Right lung (tissue), 5 donors: ENCODE results near the gene RANBP17. TPM values are rescaled to one million over a fixed set of nuclear protein-coding genes. Genes with fewer than 3 reads are reported as not detected.

ENCODE experiments used
- DNase-seq, 2 donors: peaks; one replicate each; pipeline ENCODE4 v3.0.0-alpha.2; 2013
- polyA plus RNA-seq, 5 donors: library from polyadenylated mRNA; unstranded; fragments of 120-200 nt; gene quantifications; one replicate each; pipeline versions ENCODE4 v1.2.1 to v1.2.3, GENCODE V29; 2013; ENCODE audit warnings: inconsistent platforms in 1 of 5, low replicate concordance in 1 of 5; ENCODE audit not compliant: insufficient read length in 5 of 5, insufficient read depth in 1 of 5

The RANBP17 gene
- polyA plus RNA-seq, 5 donors = 21.5 to 56.2 (median 39.6) TPM

GRCh38 chr5:171315925-171316257 lies 454.1 kb downstream of the RANBP17 start:
- DNase-seq = no peak

- DNase-seq = no peak
Observed at GRCh38 chr5:171316258-171317121, 454.7 kb downstream of the RANBP17 start.

GRCh38 chr5:171317230-171317629 lies 455.4 kb downstream of the RANBP17 start:
- DNase-seq = no peak

GRCh38 chr5:171318026-171318425 lies 456.2 kb downstream of the RANBP17 start:
- DNase-seq = no peak

DNA sequence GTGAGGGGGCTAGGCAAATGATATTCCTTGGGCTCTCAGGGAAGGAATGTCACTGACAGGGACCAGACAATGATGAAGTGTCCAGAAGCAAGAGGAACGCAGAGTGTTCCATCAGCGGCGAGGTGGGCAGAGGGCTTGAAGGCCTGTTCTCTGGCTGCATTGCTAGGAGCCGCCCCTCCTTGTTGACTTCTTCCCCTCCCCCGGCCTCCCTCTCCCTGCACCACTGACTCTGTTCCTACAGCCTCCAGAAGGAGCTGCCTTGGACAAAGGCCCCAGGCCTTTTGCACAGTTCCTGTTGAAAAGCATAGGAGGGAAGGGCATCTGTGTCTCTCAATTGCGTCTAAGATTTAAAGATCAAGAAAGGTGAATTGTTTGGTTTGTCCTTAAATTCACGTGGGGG lies 459.6 kb downstream of the RANBP17 start:
- DNase-seq = no peak

DNA sequence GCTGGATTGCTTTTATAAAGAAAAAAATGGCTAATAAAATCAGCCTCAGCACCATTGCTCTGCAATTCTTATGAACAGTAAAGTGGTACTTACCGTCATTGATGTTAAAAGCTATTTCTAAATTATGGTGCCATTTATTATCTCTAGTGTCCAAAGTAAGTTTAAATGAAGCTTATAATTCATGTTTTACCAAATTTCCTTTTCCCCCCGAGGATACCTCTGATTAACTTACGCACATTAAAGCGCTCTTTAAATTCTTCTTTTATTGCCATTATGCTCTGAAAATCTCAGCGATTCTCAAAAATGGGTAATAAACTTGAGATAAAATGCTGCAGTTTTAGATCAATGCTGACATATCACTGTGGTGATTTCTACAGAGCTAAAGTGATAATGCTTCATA lies 460.7 kb downstream of the RANBP17 start:
- no peak for DNase-seq

- DNase-seq = no peak
Observed at GRCh38 chr5:171323007-171323406, 461.2 kb downstream of the RANBP17 start.

- no peak for DNase-seq
Observed at GRCh38 chr5:171323806-171324632, 462.2 kb downstream of the RANBP17 start.

DNA sequence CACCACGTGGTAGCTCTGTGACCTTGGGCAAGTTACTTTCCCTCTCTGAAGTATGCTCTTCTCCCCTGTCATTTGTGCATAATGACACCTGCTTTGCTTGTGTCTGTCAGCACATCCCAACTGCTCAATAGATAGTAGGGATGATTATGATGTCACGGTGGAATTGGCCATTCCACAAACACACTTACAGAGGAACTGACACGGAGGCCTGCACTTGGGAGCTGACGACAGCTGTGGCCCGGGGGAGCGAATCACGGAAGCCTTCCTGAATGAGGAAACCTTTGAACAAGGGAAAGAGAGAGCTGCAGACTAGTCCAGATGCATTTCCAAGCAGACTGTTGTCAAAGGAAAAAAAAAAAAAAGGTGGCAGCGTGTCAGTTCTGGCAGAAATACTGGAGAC lies 468.2 kb downstream of the RANBP17 start:
- DNase-seq = no peak

GRCh38 chr5:171335616-171336015 lies 473.8 kb downstream of the RANBP17 start:
- no peak for DNase-seq

DNA sequence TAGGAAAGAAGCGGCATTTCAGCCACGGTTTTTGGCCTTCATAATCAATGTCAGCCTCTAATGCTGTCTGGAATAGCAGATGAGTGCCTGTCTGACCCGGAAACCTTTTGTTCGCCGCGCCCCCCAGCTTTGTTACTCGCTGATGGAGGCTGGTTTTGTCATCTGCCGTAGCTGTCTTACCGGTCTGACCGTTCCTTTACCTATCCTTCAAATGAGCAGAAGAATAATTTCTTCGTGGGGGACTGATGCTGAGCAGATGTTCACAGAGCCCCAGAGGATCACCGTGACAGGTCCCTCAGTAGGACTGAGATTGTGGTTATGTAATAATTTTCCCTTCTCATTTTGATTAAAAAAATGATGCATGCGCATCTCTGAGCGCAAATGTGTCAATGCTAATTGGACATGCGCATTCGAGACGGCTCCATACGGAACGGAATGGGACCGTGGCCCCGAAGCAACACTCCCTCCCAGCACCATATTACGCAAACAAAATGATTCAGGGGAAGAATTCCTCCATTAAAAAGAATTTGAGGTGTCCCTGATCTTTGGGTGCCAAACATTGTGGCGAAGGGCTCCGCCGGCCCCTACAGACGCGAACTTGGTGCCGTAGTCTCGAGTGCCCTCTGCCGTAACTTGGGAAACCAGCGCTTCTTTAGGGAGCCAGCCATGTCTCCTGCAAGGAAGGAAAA lies 474.8 kb downstream of the RANBP17 start:
- DNase-seq = peak in 1 of 2 donors; percentile 56

- DNase-seq = no peak
Observed at GRCh38 chr5:171337210-171337569, 475.4 kb downstream of the RANBP17 start.

DNA sequence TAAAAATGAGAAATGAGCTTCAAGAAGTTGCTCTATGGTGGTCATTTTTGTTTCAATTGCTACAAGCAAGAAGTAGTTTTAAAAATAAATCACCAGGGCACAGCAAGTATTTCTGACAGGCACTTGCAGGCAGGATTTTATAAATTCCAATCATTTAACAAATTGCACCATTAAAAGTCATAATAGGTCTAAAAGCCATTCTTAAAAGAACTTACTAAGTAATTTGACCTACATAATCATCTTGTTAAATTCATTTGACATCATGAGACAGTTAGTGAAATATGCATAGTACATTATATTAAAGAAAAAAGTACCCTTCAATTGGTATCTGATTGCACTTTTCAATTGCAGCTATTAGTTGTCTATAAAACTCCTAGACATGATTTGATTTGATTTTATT lies 478.2 kb downstream of the RANBP17 start:
- no peak for DNase-seq

- no peak for DNase-seq
Observed at GRCh38 chr5:171340491-171340890, 478.7 kb downstream of the RANBP17 start.

GRCh38 chr5:171342362-171343111 lies 480.7 kb downstream of the RANBP17 start:
- peak in 1 of 2 donors; percentile 32 for DNase-seq

DNA sequence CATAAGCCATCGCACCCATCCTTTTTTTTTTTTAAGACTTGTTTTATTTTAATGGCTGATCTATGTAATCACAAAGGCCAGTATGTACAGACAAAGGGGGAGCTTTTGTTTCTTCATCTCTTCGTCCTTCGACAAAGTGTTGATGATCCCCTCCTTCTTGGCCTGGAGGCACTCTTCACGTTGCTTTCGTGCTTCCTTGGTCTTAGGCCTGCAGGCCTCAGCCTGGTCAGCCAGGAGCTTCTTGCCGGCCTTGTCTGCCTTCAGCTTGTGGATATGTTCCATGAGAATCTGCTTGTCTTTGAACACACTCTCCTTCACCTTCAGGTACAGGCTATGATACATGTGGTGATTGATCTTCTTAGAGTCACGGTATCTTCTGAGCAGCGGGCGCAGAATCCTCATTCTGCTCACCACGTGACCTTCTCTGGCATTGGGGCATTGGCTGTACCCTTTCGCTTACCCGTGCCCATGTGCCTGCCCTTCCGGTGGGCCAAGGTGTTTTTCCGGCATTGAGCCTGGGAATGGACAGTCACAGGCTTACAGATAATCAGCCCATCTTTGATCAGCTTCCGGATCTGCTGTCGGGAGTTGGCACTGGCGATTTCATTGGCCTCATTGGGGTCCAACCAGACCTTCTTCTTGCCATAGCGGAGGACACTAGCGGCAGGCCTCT lies 483.3 kb downstream of the RANBP17 start:
- DNase-seq = no peak

Other genes starting within 250 kb of the RANBP17 start
- gene GABRP, start 78.3 kb upstream of the RANBP17 start, polyA plus RNA-seq = 1 to 10 TPM in 3 of 5 donors, under 1 TPM in 2; 0.68 to 1.3 (median 1.2) TPM